Limb (tissue), 2 donors: ENCODE results near the gene ENO1.
"Not testable (repeated sequence)": the region's sequence is repeated elsewhere in the genome, so short reads cannot be mapped to it uniquely, and the experiment has no call there.

Experiments
- DNase-seq, 2 donors: peaks; one replicate each; pipeline ENCODE4 v3.0.0-alpha.2; 2016; ENCODE audit errors: extremely low spot score in 2 of 2

ENO1 gene

GRCh38 chr1:8896775-8897174, 18.3 kb upstream of the ENO1 start:
- not testable (repeated sequence) for DNase-seq

GRCh38 chr1:8892026-8892425, 13.5 kb upstream of the ENO1 start:
- no peak for DNase-seq

- DNase-seq: no peak
Measured at GRCh38 chr1:8891401-8891800, 12.9 kb upstream of the ENO1 start.

GRCh38 chr1:8889925-8890785, 11.7 kb upstream of the ENO1 start:
- peak; percentile 40 to 77 for DNase-seq

- DNase-seq: peak in 1 of 2 donors; percentile 32
Measured at GRCh38 chr1:8889103-8889846, 10.8 kb upstream of the ENO1 start.

- DNase-seq: no peak
Measured at GRCh38 chr1:8886589-8886988, 8.1 kb upstream of the ENO1 start.

GRCh38 chr1:8886031-8886524, 7.6 kb upstream of the ENO1 start:
- not testable (repeated sequence) for DNase-seq

GRCh38 chr1:8884105-8884504, 5.6 kb upstream of the ENO1 start:
- not testable (repeated sequence) for DNase-seq

- no peak for DNase-seq
Measured at GRCh38 chr1:8883491-8883890, 5.0 kb upstream of the ENO1 start.

- peak in 1 of 2 donors; percentile 15 for DNase-seq
Measured at GRCh38 chr1:8879922-8880676, 1.6 kb upstream of the ENO1 start.

GRCh38 chr1:8879464-8879921, 1.0 kb upstream of the ENO1 start:
- peak in 1 of 2 donors; percentile 68 for DNase-seq

- DNase-seq: peak; percentile 96 to 100
Measured at GRCh38 chr1:8878698-8879463, 395 bp upstream of the ENO1 start.

- DNase-seq: no peak
Measured at GRCh38 chr1:8876087-8876486, 2.4 kb downstream of the ENO1 start.

GRCh38 chr1:8875216-8875861, 3.1 kb downstream of the ENO1 start:
- DNase-seq: no peak

- no peak for DNase-seq
Measured at GRCh38 chr1:8874230-8875201, 4.0 kb downstream of the ENO1 start.

- peak in 1 of 2 donors; percentile 13 for DNase-seq
Measured at GRCh38 chr1:8873506-8874229, 4.8 kb downstream of the ENO1 start.

GRCh38 chr1:8873001-8873400, 5.5 kb downstream of the ENO1 start:
- DNase-seq: no peak

- DNase-seq: peak in 1 of 2 donors; percentile 6
Measured at GRCh38 chr1:8871965-8872399, 6.5 kb downstream of the ENO1 start.
